Hematopoietic multipotent progenitor cell (in vitro differentiated cells): Measurements from ENCODE around the gene PPP3R1. TPM values are rescaled to one million over a fixed set of nuclear protein-coding genes. Genes with fewer than 3 reads are reported as not detected.
"Not testable (repeated sequence)": the region's sequence is repeated elsewhere in the genome, so short reads cannot be mapped to it uniquely, and the experiment has no call there.

Experiments
- DNase-seq, 3 donors: peaks; one replicate each; pipeline ENCODE4 v3.0.0-alpha.2; 2011 to 2015; ENCODE audit warnings: low read depth in 2 of 3, low spot score in 2 of 3
- total RNA-seq: library from RNA; depleted of rRNA; stranded (reverse); fragments of >200 nt; gene quantifications from one replicate; pipeline ENCODE4 v1.2.3, GENCODE V29; 2012

The PPP3R1 gene
- total RNA-seq, 1 donor, result 18.0 TPM

- DNase-seq, result no peak
Observed at GRCh38 chr2:68190991-68191731, 61.2 kb downstream of the PPP3R1 start.

DNA sequence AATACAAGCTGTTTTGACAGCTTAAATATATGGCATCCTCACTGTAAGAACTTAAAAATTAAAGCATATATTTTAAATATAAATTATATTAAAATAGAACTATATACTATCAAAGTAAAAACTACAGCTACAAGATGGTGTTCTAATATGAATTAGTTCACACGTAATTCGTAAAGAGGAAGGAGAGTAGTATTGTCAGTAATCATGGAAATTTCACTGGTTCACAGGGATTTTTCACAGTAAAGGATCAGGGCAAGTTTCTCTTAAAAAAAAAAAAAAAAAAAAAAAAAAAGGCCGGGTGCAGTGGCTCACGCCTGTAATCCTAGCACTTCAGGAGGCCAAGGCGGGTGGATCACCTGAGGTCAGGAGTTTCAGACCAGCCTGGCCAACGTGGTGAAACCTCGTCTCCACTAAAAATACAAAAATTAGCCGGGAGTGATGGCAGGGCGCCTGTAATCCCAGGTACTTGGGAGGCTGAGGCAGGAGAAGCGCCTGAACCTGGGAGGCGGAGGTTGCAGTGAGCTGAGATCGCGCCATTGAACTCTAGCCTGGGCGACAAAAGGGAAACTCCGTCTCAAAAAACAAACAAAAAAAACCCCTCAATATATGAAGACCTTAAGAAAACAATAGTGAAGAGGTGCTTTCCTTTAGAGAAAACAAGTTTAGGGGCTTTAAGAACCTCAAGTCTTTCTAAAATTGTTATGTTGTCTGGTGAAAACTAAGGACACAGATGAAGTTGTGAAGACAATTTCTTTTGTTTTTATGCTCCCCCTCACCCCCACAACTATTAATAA lies 62.1 kb downstream of the PPP3R1 start:
- DNase-seq, result no peak

DNA sequence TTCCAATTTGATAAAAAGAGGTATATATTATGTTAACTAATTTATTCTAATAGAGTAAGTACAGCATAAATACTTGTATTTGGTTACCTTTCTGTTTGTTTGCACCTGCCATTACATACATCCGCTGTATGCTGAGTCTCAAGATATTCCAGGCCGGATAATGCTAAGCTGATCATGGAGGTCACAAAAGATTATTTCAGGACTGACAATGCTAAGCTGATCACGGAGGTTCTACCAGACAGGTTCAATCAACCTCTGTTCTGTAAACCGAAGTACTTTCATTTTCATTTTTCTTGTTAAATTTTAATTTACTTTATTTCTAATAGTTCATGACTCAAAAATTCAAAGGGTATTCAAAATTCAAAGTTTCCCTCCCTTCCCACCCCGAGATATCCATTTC lies 63.5 kb downstream of the PPP3R1 start:
- DNase-seq, result no peak

DNA sequence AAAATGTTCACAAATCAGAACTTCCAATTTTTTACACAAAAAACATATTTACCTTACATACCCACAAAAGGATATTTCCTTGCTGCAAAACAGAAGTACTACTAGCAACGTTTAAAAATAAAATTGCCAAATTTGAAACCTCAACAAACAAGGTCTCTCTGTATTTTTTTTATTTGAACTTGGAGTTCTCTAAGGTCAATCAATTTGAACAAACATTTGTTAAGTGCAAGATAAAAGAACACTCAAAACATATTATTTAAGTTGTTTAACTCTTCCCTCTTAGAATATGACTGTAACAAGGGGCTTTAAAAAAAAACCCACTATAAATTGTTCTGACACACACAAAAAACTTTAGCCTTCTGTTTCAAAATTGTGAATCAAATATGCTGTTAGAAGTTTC lies 65.0 kb downstream of the PPP3R1 start:
- no peak for DNase-seq

GRCh38 chr2:68185541-68186164 lies 66.7 kb downstream of the PPP3R1 start:
- DNase-seq, result peak; percentile 44 to 71 (median 61)

- DNase-seq, result no peak
Observed at GRCh38 chr2:68182902-68183301, 69.4 kb downstream of the PPP3R1 start.

DNA sequence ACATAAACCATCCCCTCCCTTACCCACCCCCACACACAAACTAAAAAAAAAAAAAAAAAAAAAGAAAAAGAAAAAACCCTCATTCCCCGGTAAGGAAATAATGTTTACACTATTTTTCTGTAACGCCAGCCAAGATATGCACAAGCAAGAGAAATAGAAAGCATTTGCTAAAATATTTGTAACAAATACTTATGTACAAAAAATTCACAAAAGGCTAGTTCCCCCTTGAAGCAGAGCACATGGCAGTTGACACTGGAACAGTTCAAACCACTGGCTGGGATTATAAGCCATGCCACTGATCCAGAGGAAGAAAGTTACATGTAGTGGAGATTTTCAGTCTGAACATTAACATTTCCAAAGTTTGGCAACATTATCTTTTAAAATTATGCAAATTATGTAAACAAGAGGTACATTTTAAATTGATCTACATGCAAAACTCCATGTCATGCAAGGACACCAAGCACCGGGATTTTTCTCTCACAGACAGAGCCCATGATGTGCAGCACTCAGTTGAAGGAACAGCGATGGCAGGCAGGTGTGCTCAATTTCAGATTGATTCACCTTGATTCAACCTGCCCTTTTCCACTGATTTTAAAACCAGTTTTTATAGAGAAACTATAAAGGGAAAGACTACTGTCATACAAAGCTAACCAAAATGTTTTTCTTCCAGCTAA lies 73.2 kb downstream of the PPP3R1 start:
- no peak for DNase-seq

GRCh38 chr2:68178432-68178831 lies 73.9 kb downstream of the PPP3R1 start:
- no peak for DNase-seq

DNA sequence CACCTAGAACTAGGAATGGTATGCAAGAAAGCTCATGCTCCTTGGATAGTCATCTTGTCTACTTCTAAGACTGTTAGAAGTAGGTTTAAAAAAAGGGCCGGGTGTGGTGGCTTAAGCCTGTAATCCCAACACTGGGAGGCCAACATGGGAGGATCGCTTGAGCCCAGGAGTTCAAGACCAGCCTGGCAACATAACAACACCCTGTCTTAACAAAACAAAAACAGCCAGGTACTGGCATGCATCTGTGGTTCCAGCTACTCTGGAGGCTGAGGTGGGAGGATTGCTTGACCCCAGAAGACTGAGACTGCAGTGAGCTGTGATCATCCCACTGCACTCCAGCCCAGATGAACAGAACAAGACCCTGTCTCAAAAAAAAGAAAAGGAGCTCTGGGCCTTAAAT lies 74.8 kb downstream of the PPP3R1 start:
- DNase-seq, result no peak

DNA sequence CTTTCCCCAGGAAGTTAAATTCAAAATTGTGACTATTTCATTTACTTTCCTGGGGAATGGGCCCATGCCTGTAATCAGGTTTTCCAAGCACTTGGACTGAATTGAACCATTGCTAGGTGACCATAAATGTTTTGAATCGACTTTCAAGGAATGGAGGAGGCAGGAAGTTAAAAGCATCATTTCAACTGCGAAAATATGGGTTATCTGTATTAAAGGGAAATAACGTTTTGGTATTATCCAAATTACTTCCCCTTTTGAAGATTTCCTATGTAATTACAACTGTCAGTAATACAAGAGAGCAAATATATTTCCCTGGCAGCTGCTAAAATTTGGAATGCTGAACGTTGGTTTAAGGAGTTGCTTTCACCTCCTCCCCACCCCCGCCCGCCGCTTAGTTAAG lies 75.7 kb downstream of the PPP3R1 start:
- DNase-seq, result no peak

DNA sequence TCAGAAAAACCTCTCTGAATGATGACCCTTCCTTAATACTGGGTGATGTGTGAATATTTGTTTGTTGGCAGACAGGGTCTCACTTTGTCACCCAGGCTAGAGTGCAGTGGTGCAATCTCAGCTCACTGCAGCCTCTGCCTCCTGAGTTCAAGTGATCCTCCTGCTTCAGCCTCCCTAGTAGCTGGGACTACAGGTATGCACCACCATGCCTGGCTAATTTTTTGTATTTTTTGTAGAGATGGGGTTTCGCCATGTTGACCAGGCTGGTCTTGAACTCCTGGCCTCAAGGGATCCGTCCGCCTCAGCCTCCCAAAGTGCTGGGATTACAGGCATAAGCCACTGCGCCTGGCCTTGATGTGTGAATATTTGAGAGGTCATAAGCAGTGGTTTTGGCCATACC lies 77.1 kb downstream of the PPP3R1 start:
- not testable (repeated sequence) for DNase-seq

DNA sequence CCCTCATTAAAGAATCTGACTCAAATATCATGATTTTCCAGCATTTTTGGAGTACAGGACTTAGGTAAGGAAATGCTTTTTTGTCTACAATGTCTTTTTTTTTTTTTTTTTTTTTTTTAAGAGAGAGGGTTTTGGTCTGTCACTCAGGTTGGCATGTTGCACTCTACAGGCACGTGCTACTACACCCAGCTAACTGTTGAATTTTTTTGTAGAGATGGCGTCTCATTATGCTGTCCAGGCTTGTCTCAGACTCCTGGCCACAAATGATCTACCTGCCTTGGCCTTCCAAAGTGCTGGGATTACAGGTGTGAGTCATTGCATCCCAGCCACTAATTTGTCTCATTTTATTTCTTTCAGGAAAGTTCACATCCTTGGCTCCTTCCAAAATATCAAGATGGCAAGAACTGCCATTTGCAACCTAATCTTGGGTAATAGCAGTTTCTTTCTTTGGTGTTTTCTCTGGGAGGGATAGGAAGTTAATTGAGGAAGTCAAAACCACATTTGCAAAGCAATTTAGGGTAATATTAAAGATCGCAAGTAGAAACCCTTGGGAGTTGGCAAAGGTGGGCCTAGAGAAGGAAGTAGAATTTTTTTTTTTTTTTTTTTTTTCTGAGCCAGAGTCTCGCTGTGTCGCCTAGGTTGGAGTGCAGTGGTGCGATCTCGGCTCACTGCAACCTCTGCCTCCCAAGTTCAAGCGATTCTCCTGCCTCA lies 79.2 kb downstream of the PPP3R1 start:
- peak in 2 of 3 donors; percentile 39 to 78 for DNase-seq

- DNase-seq, result no peak
Observed at GRCh38 chr2:68172521-68172920, 79.8 kb downstream of the PPP3R1 start.

- no peak for DNase-seq
Observed at GRCh38 chr2:68171684-68172083, 80.6 kb downstream of the PPP3R1 start.

DNA sequence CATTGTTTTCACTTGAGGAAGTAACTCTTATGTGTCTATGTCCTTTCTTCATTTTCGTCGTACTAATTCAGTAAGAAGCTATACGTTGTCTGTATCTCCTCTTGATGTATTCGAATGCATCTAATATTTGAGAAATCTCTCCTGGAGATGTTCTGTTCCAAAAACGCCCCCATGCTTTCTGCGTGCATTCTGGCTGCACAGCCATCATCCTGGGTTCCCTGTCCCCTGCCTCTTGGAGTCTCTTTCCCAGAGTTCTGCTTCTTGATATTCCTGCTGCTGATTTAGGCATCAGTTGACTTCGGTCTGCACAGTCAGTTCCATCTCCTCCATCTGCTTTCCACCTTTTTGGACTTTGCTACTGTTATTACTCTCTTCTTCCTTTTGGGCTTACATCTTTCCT lies 81.2 kb downstream of the PPP3R1 start:
- no peak for DNase-seq

DNA sequence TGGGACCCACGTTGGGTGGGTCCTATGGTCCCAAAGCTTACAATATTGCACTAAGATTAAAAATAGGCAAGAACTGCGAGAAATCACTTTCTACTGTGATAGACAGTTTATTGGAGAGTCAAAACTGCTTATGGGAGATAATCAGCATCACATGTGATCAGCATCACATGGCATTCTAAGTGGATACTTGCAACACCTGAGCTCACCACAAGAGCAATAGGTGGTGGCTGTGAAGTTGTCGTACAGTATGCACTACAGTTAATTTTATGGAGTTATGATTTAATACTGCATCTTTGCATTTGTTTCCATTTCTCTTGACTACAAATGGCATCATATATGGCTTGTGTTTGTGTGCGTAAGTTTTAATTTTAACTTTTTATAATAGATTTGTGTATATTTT lies 83.0 kb downstream of the PPP3R1 start:
- no peak for DNase-seq

GRCh38 chr2:68167186-68167585 lies 85.1 kb downstream of the PPP3R1 start:
- DNase-seq, result no peak

GRCh38 chr2:68163641-68164040 lies 88.7 kb downstream of the PPP3R1 start:
- no peak for DNase-seq

DNA sequence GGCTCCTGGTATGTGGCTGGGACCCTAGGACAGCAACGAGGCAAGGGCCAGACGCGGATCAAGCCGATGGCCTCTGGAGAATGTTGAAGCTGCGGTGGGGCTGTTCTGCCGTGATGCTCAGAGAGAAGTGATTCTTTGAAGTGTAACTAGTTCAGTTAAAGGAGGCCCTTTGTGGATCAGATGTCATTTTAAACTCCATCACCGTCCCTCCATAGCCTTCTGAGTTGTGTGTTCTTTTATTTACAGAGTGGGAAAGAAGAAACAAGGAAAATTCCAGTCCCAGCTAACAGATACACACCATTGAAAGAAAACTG lies 94.2 kb downstream of the PPP3R1 start:
- no peak for DNase-seq

GRCh38 chr2:68157402-68158133 lies 94.8 kb downstream of the PPP3R1 start, which contains the start of gene PNO1:
PNO1 (plus strand) TSS chr2:68157888; CDS start chr2:68157935, 47 bp downstream.
- DNase-seq, result peak; percentile 97 to 98 (median 97)
